Mesothelial cell of epicardium (in vitro differentiated cells): ENCODE measurements around the gene FOXO3. TPM values are rescaled to one million over a fixed set of nuclear protein-coding genes. Genes with fewer than 3 reads are reported as not detected.

ENCODE experiments used
- DNase-seq, 2 experiments: peaks; one replicate each; pipeline ENCODE4 v3.0.0; 2021; ENCODE audit warnings: low spot score in 2 of 2; ENCODE audit not compliant: unreplicated experiment in 2 of 2
- H3K27ac Mint-ChIP-seq: 2 replicates; pipeline ENCODE4 v1.8.0; 2021; ENCODE audit warnings: mixed read lengths
- H3K27me3 Mint-ChIP-seq: 2 replicates; pipeline ENCODE4 v1.8.0; 2021; ENCODE audit warnings: low read depth, mixed read lengths
- H3K36me3 Mint-ChIP-seq: 2 replicates; pipeline ENCODE4 v1.8.0; 2021; ENCODE audit warnings: mixed read lengths
- H3K4me1 Mint-ChIP-seq: 2 replicates; pipeline ENCODE4 v1.8.0; 2021; ENCODE audit warnings: mixed read lengths
- H3K4me3 Mint-ChIP-seq: 2 replicates; pipeline ENCODE4 v1.8.0; 2021; ENCODE audit warnings: mild to moderate bottlenecking, moderate library complexity, mixed read lengths
- H3K9me3 Mint-ChIP-seq: 2 replicates; pipeline ENCODE4 v1.8.0; 2021; ENCODE audit warnings: mixed read lengths
- total RNA-seq: library from RNA; stranded (reverse); gene quantifications from 3 replicates; pipeline ENCODE4 v1.2.1, GENCODE V29; 2021
- TF ChIP-seq, protein P1 (sequence below): fragments of 200-600 bp; sonication (generic); IDR thresholded peaks from one replicate; pipeline ENCODE4 v1.5.0; 2021; ENCODE audit warnings: antibody characterized with exemption; ENCODE audit not compliant: unreplicated experiment

The FOXO3 gene
- total RNA-seq, 1 donor from 2014 or later: 58.3 TPM

DNA sequence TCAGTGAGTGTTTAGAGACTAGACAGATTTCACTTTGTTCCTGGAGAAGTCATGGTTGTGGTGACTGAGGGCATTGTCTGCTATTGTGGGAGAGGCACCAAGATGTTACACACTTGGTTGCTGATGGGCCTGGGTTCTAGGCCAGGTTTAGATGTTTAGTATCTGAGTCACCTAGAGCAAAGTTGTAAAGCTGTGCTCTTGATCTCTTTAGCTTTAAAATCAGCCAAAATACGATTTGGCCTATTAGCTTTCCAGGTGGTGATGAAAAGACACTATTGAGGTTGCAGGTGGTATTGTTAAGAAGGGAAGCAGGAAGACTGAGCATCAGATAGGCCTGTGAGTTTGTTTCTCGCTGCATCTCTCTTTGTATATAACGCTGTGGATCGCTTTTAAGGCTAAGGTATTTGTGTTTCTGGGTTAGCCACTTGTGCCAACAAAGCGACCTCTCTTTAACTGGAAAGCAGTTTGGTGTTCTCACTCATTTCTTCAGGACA, 48.6 kb downstream of the FOXO3 start:
- TF ChIP-seq, protein P1, sequence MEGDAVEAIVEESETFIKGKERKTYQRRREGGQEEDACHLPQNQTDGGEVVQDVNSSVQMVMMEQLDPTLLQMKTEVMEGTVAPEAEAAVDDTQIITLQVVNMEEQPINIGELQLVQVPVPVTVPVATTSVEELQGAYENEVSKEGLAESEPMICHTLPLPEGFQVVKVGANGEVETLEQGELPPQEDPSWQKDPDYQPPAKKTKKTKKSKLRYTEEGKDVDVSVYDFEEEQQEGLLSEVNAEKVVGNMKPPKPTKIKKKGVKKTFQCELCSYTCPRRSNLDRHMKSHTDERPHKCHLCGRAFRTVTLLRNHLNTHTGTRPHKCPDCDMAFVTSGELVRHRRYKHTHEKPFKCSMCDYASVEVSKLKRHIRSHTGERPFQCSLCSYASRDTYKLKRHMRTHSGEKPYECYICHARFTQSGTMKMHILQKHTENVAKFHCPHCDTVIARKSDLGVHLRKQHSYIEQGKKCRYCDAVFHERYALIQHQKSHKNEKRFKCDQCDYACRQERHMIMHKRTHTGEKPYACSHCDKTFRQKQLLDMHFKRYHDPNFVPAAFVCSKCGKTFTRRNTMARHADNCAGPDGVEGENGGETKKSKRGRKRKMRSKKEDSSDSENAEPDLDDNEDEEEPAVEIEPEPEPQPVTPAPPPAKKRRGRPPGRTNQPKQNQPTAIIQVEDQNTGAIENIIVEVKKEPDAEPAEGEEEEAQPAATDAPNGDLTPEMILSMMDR: no peak
- Mint-ChIP-seq H3K4me1 (peaks cover 45% of the 10 kb centered on the region), H3K4me3 (no peak overlapping the region), H3K9me3 (peaks cover 8% of the 10 kb centered on the region), H3K27me3 (no peaks in the 10 kb centered on the region), H3K27ac (no peak overlapping the region), H3K36me3 (peaks cover 7% of the 10 kb centered on the region)
- no peak for DNase-seq

DNA sequence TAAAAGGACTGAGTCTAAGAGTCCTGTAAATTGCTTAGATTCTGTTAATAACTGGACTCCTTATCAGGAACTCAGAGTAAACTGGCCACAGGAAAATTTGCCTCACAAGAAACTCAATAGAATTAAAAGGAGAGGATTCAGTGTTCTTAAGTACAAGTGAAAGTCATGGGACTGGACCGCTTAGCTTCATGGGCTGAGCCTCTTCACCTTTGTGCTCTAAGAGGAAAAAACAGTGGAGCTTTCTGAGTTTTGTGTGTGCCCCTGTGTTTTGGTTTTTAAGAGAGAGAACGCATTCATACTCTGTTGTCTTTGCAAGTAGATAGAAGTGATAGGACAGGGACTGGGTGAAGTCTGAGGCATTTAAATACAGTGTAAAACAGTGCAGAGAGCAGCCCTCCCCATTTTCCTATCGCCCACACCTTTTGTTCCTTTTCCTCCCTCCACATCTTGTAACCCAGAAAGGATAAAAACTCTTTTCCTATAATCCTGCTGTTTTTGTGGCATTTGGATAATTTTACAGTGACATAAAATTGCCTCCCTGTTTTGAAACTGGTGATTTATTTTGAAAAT, 49.6 kb downstream of the FOXO3 start:
- no peaks in the 10 kb centered on the region for H3K27me3 Mint-ChIP-seq
- DNase-seq: no peak

GRCh38 chr6:108610957-108611586, 50.4 kb downstream of the FOXO3 start:
- TF ChIP-seq, protein P1: no peak
- DNase-seq: no peak
- H3K27ac Mint-ChIP-seq: no peak overlapping the region
- H3K27me3 Mint-ChIP-seq: no peaks in the 10 kb centered on the region
- H3K4me3 Mint-ChIP-seq: no peak overlapping the region
- peaks cover 8% of the 10 kb centered on the region for H3K9me3 Mint-ChIP-seq
- H3K36me3 Mint-ChIP-seq: peaks cover 7% of the 10 kb centered on the region
- H3K4me1 Mint-ChIP-seq: peaks cover 48% of the 10 kb centered on the region

More for the DNA sequence above, 49.6 kb downstream of the FOXO3 start:
- Mint-ChIP-seq H3K9me3 (peaks cover 8% of the 10 kb centered on the region), H3K4me1 (peaks cover 53% of the 10 kb centered on the region), H3K27ac (peak overlapping the region; percentile 71), H3K4me3 (no peak overlapping the region), H3K36me3 (peaks cover 7% of the 10 kb centered on the region)
- TF ChIP-seq, protein P1: no peak

- H3K27ac Mint-ChIP-seq: peak overlapping the region; percentile 41
- H3K27me3 Mint-ChIP-seq: no peaks in the 10 kb centered on the region
- DNase-seq: no peak
- H3K4me1 Mint-ChIP-seq: peaks cover 40% of the 10 kb centered on the region
- TF ChIP-seq, protein P1: no peak
- no peak overlapping the region for H3K4me3 Mint-ChIP-seq
- H3K9me3 Mint-ChIP-seq: peaks cover 8% of the 10 kb centered on the region
- H3K36me3 Mint-ChIP-seq: peaks cover 7% of the 10 kb centered on the region
Measured at GRCh38 chr6:108612852-108613251, 52.1 kb downstream of the FOXO3 start.

DNA sequence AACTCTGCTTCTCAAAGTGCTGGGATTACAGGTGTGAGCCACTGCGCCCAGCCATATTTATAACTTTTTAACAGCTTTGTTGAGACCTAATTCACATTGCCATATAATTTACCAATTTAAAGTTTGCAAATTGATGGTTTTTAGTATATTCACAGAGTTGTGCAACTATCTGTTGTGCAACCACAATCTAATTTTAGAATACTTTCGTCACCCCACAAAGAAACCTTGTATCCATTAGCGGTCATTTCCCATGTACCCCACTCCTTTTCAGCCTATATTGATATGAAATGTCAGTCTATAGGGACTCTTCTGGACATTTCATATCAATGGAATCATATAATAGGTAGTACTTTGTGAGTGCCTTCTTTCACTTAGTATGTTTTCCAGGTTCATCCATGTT, 55.8 kb downstream of the FOXO3 start:
- no peak for DNase-seq
- peaks cover 9% of the 10 kb centered on the region for H3K36me3 Mint-ChIP-seq
- no peak overlapping the region for H3K4me3 Mint-ChIP-seq
- TF ChIP-seq, protein P1: no peak
- H3K4me1 Mint-ChIP-seq: peaks cover 40% of the 10 kb centered on the region
- H3K27me3 Mint-ChIP-seq: no peaks in the 10 kb centered on the region
- no peak overlapping the region for H3K27ac Mint-ChIP-seq
- peaks cover 8% of the 10 kb centered on the region for H3K9me3 Mint-ChIP-seq
